SU-DHL-6 (cell line): ENCODE data around the gene LMAN2L.

Experiments
- H2AFZ ChIP-seq: fragments of 200-600 bp; sonication (generic); 2 replicates; pipeline ENCODE4 v1.6.1; 2014; ENCODE audit warnings: low read depth, mild to moderate bottlenecking, moderate library complexity, mixed read lengths, antibody characterized with exemption, low read length; ENCODE audit not compliant: severe bottlenecking
- H3F3A ChIP-seq: fragments of 200-600 bp; shearing (Covaris generic); 2 replicates; pipeline ENCODE4 v1.6.0; 2016; ENCODE audit warnings: antibody characterized with exemption, mild to moderate bottlenecking; ENCODE audit not compliant: insufficient read depth
- H3K27ac ChIP-seq: fragments of 200-600 bp; sonication (generic); 2 replicates; pipeline ENCODE4 v1.5.1; 2016; ENCODE audit warnings: low read depth, mild to moderate bottlenecking, low read length, moderate library complexity, mixed read lengths
- H3K27me3 ChIP-seq: fragments of 200-600 bp; sonication (generic), shearing (Covaris generic); 2 replicates; pipeline ENCODE4 v1.6.0; 2014; ENCODE audit warnings: mild to moderate bottlenecking, low read length
- H3K36me3 ChIP-seq: fragments of 200-600 bp; sonication (generic); 2 replicates; pipeline ENCODE4 v1.6.1; 2014; ENCODE audit warnings: mild to moderate bottlenecking, low read length, mixed read lengths
- H3K4me2 ChIP-seq: fragments of 300-600, 200-600 bp; shearing (Covaris generic), sonication (generic); 2 replicates; pipeline ENCODE4 v1.6.0; 2014; ENCODE audit warnings: low read length, low read depth, mild to moderate bottlenecking; ENCODE audit not compliant: poor library complexity, severe bottlenecking
- H3K4me3 ChIP-seq: fragments of 200-600 bp; sonication (generic); 2 replicates; pipeline ENCODE4 v1.5.1; 2014; ENCODE audit warnings: antibody characterized with exemption, low read length, mild to moderate bottlenecking, mixed read lengths; ENCODE audit not compliant: insufficient read depth, poor library complexity, severe bottlenecking
- H3K79me2 ChIP-seq: fragments of 200-600 bp; sonication (generic); 2 replicates; pipeline ENCODE4 v1.6.1; 2014; ENCODE audit warnings: mild to moderate bottlenecking, low read length, moderate library complexity; ENCODE audit not compliant: insufficient read depth
- H3K9ac ChIP-seq: fragments of 200-600 bp; sonication (generic); 2 replicates; pipeline ENCODE4 v1.7.0; 2014; ENCODE audit warnings: mild to moderate bottlenecking, low read length
- H3K9me2 ChIP-seq: fragments of 200-600 bp; sonication (generic); replicated peaks from 2 replicates; pipeline ENCODE4 v1.6.1; 2014; ENCODE audit warnings: low read length; ENCODE audit not compliant: insufficient read depth
- H3K9me3 ChIP-seq: fragments of 200-600 bp; sonication (generic); 2 replicates; pipeline ENCODE4 v1.6.1; 2014; ENCODE audit warnings: low read length, mixed read lengths; ENCODE audit not compliant: insufficient read depth
- H4K20me1 ChIP-seq: fragments of 200-600 bp; sonication (generic); 2 replicates; pipeline ENCODE4 v1.6.1; 2014; ENCODE audit warnings: low read depth, mild to moderate bottlenecking, antibody characterized with exemption, low read length, moderate library complexity, mixed read lengths
- EZH2phosphoT487 ChIP-seq: fragments of 200-600 bp; sonication (generic), shearing (Covaris generic); conservative IDR thresholded peaks from 2 replicates; pipeline ENCODE4 v1.6.1; 2018; ENCODE audit warnings: mild to moderate bottlenecking, antibody characterized with exemption, low read length, moderate library complexity, mixed read lengths
- TF ChIP-seq, protein P1 (sequence below): fragments of 200-600 bp; sonication (generic); IDR thresholded peaks from one replicate; pipeline ENCODE4 v1.5.1; 2017; ENCODE audit warnings: antibody characterized with exemption, mild to moderate bottlenecking, low read length, moderate library complexity; ENCODE audit not compliant: insufficient read depth, poor library complexity, severe bottlenecking

Gene LMAN2L

DNA sequence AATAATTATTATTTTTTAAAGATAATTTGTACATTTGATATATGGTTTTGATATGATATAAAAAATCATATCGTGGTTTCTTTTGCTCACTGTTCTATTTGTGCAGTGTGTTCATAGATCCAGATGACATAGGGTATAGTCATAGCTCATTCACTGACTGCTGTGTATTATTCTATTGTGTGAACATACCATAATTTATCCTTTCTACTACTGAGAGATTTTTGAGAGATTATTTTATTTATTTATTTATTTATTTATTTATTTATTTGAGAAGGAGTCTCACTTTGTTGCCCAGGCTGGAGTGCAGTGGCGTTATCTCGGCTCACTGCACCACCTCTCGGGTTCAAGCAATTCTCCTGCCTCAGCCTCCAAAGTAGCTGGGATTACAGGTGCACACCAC is 58.3 kb downstream of the LMAN2L start:
- Histone ChIP-seq H4K20me1 (no peaks in the 10 kb centered on the region), H3K4me2 (no peak overlapping the region), H2AFZ (no peak overlapping the region), H3K9me3 (no peaks in the 10 kb centered on the region), H3K9ac (no peak overlapping the region), H3K36me3 (no peaks in the 10 kb centered on the region), H3K27me3 (no peaks in the 10 kb centered on the region; the same call in 1 of the 2 replicates), H3K4me3 (no peak overlapping the region), H3K79me2 (no peaks in the 10 kb centered on the region), H3K9me2 (no peaks in the 10 kb centered on the region), H3K27ac (no peak overlapping the region), H3F3A (no peaks in the 10 kb centered on the region)
- TF ChIP-seq, protein P1, sequence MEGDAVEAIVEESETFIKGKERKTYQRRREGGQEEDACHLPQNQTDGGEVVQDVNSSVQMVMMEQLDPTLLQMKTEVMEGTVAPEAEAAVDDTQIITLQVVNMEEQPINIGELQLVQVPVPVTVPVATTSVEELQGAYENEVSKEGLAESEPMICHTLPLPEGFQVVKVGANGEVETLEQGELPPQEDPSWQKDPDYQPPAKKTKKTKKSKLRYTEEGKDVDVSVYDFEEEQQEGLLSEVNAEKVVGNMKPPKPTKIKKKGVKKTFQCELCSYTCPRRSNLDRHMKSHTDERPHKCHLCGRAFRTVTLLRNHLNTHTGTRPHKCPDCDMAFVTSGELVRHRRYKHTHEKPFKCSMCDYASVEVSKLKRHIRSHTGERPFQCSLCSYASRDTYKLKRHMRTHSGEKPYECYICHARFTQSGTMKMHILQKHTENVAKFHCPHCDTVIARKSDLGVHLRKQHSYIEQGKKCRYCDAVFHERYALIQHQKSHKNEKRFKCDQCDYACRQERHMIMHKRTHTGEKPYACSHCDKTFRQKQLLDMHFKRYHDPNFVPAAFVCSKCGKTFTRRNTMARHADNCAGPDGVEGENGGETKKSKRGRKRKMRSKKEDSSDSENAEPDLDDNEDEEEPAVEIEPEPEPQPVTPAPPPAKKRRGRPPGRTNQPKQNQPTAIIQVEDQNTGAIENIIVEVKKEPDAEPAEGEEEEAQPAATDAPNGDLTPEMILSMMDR, result no peak
- TF ChIP-seq EZH2phosphoT487, result no peak

DNA sequence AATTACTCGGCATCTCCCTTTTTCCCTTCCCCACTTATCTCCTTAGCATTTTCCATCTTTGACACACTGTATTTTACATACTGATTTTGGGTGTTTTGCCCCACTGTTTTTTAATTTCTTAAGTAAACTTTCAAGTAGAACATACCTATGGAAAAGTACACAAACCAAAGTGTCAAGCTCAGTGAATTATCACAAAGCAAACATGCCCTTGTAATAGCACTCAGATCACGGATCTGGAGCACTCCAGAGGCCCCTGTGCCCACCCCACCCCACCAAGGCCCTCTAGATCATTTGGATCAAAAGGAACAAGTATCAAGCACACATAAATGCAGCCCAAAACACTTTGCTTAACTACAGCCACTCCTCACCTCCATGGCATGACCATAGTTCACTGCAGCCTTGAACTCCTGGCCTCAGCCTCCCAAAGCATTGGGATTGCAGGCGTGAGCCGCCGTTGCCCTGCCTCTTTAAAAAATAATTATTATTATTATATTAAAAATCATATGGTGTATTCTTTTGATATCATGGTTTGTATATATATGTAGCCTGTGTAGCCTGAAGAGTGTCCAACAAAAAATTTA is 59.2 kb downstream of the LMAN2L start:
- H3K79me2 ChIP-seq, result no peaks in the 10 kb centered on the region
- H3K27me3 ChIP-seq, result no peaks in the 10 kb centered on the region; the same call in 1 of the 2 replicates
- no peaks in the 10 kb centered on the region for H4K20me1 ChIP-seq
- TF ChIP-seq EZH2phosphoT487, result no peak
- TF ChIP-seq, protein P1, result no peak
- no peak overlapping the region for H3K27ac ChIP-seq
- H3K4me3 ChIP-seq, result no peak overlapping the region
- H3K4me2 ChIP-seq, result no peak overlapping the region
- no peak overlapping the region for H2AFZ ChIP-seq
- no peaks in the 10 kb centered on the region for H3K9me2 ChIP-seq
- H3F3A ChIP-seq, result no peaks in the 10 kb centered on the region
- H3K9me3 ChIP-seq, result no peaks in the 10 kb centered on the region
- no peak overlapping the region for H3K9ac ChIP-seq
- no peaks in the 10 kb centered on the region for H3K36me3 ChIP-seq

DNA sequence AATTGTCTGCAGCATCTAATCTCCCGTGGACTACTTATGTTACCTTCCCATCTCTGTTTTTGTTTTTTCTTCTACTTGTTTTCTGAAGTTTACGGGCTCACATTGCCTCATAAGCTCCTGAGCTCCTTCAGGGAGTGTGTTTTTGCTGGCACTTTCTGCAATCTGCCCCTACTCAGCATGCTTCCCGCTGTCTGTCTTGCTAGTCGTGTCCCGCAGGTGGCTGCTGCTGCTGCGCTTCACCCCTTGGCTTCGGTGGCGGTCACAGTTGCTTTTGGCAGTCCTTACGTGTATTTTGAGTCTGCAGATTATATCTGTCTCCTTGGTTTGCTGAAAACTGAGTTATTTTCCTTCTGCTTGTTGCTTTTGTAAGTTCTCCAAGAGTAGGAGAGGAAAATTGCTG is 60.0 kb downstream of the LMAN2L start:
- H3K4me3 ChIP-seq, result no peak overlapping the region
- H3K4me2 ChIP-seq, result no peak overlapping the region
- no peaks in the 10 kb centered on the region for H3K79me2 ChIP-seq
- H3K27ac ChIP-seq, result no peak overlapping the region
- H3K9me2 ChIP-seq, result no peaks in the 10 kb centered on the region
- TF ChIP-seq EZH2phosphoT487, result no peak
- TF ChIP-seq, protein P1, result no peak
- no peak overlapping the region for H2AFZ ChIP-seq
- H4K20me1 ChIP-seq, result no peaks in the 10 kb centered on the region
- H3K9me3 ChIP-seq, result no peaks in the 10 kb centered on the region
- no peaks in the 10 kb centered on the region for H3K36me3 ChIP-seq
- no peaks in the 10 kb centered on the region for H3F3A ChIP-seq
- H3K9ac ChIP-seq, result no peak overlapping the region
- no peaks in the 10 kb centered on the region; the same call in 1 of the 2 replicates for H3K27me3 ChIP-seq
